Gastrocnemius medialis (tissue), 4 donors: ENCODE measurements around the gene STK11IP. TPM values are rescaled to one million over a fixed set of nuclear protein-coding genes. Genes with fewer than 3 reads are reported as not detected.

Source experiments
- ATAC-seq, 2 donors: fragments of 150-250 bp; one replicate each; pipeline ENCODE4 v1.9.1; 2016
- DNase-seq, 2 donors: peaks; one replicate each; pipeline ENCODE4 v3.0.0-alpha.2; 2019
- H3K27ac ChIP-seq, 4 donors: fragments of 200-600 bp; sonication (generic); 1 replicate in 1 of 4; 2 replicates in 3 of 4; pipeline ENCODE4 v1.5.1; 2016 to 2018; ENCODE audit warnings: mild to moderate bottlenecking in 2 of 4, moderate library complexity in 1 of 4
- H3K27me3 ChIP-seq, 3 donors: fragments of 200-600 bp; sonication (generic) in 2 of 3; 1 replicate in 1 of 3; 2 replicates in 2 of 3; pipeline versions ENCODE4 v1.5.1 to v1.6.0; 2016 to 2019; ENCODE audit warnings: mild to moderate bottlenecking in 1 of 3, moderate library complexity in 1 of 3
- H3K36me3 ChIP-seq, 2 donors: fragments of 200-600 bp; sonication (generic) in 1 of 2; one replicate each; pipeline ENCODE4 v1.5.1; 2017 to 2018
- H3K4me1 ChIP-seq, 2 donors: fragments of 200-600 bp; sonication (generic) in 1 of 2; one replicate each; pipeline ENCODE4 v1.5.1; 2016 to 2017; ENCODE audit warnings: mild to moderate bottlenecking in 2 of 2
- H3K4me3 ChIP-seq, 4 donors: fragments of 200-600 bp; sonication (generic) in 3 of 4; 1 replicate in 1 of 4; 2 replicates in 3 of 4; pipeline ENCODE4 v1.5.1; 2016 to 2019; ENCODE audit warnings: mild to moderate bottlenecking in 2 of 4
- H3K9me3 ChIP-seq, 3 donors: fragments of 200-600 bp; sonication (generic) in 2 of 3; 1 replicate in 1 of 3; 2 replicates in 2 of 3; pipeline ENCODE4 v1.5.1; 2016 to 2019
- POLR2A ChIP-seq, 2 donors: fragments of 450-650 bp; IDR thresholded peaks; one replicate each; pipeline ENCODE4 v1.6.1; 2017; ENCODE audit warnings: antibody characterized with exemption in 2 of 2, mild to moderate bottlenecking in 2 of 2, moderate library complexity in 2 of 2
- in situ Hi-C, 4 donors: fragments of 200-750 bp; cut with MboI; loops; one replicate each; pipeline versions ENCODE4 v1.15.0 to v1.8.0; 2017; ENCODE audit warnings: low sequenced_read_pairs in 4 of 4
- intact Hi-C: fragments of 100-400 bp; cut with DNase I; formaldehyde crosslinking; loops from one replicate; pipeline ENCODE4 v1.15.1; 2023; ENCODE audit warnings: low total_unique reads
- total RNA-seq, 4 donors: library from RNA; depleted of rRNA; stranded (reverse); fragments of >200 nt; gene quantifications; one replicate each; pipeline versions ENCODE4 v1.1.0 to v1.2.3, GENCODE V29; 2016
- TF ChIP-seq, protein P1 (sequence below), 5 experiments: fragments of 450-650 bp in 3 of 5; fragments of 200-600 bp in 2 of 5; sonication (generic) in 2 of 5; IDR thresholded peaks in 4 of 5; conservative IDR thresholded peaks in 1 of 5; 1 replicate in 4 of 5; 2 replicates in 1 of 5; pipeline ENCODE4 v1.5.1; 2016 to 2019; ENCODE audit warnings: antibody characterized with exemption in 5 of 5, mild to moderate bottlenecking in 3 of 5, moderate library complexity in 3 of 5

STK11IP gene
- total RNA-seq, 4 donors from 2014 or later = 5.4 to 7.5 (median 6.5) TPM

DNA sequence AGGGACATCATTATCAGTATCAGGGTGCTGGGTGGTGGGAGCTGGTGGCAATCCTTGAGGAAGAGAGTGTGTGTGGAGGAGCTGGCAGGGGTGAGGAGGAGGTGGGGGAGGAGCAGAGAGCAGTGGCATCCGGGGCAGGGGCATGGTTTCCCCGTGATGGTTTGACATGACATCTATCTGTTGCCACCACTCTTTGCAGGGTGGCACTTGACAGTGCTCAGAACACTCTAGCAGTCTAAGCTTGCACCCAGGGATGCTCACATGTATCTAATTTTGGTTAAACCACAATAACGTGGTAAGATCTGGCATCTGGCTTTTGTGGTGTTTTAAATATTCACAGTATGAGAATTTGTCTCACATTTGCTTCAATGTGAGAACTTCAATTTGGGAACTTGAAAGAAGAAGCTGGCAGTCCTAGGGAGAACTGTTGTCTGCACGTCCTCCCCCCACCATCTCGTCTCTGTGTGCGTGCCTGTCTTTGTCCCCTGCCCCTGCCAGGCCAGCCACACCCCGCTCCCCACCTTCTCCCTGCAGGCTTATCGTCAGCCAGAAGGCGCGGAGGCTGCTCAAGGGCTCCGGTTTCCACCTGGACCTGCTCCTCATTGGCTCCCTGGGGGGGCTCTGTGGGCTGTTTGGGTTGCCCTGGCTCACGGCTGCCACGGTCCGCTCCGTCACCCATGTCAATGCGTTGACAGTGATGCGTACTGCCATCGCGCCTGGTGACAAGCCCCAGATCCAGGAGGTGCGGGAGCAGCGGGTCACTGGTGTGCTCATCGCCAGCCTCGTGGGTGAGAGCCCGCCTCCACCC, 41.5 kb downstream of the STK11IP start:
- Histone ChIP-seq H3K36me3 (no peaks in the 10 kb centered on the region), H3K27me3 (no peaks in the 10 kb centered on the region), H3K4me3 (no peak overlapping the region), H3K9me3 (no peaks in the 10 kb centered on the region), H3K27ac (no peak overlapping the region), H3K4me1 (peaks cover 7 to 20% of the 10 kb centered on the region in 2 donors)
- in situ Hi-C loops = no loop called here
- DNase-seq (no peak), ATAC-seq (no peak)
- TF ChIP-seq POLR2A (IDR thresholded peaks at IDR 0.05) = no peak
- TF ChIP-seq, protein P1, sequence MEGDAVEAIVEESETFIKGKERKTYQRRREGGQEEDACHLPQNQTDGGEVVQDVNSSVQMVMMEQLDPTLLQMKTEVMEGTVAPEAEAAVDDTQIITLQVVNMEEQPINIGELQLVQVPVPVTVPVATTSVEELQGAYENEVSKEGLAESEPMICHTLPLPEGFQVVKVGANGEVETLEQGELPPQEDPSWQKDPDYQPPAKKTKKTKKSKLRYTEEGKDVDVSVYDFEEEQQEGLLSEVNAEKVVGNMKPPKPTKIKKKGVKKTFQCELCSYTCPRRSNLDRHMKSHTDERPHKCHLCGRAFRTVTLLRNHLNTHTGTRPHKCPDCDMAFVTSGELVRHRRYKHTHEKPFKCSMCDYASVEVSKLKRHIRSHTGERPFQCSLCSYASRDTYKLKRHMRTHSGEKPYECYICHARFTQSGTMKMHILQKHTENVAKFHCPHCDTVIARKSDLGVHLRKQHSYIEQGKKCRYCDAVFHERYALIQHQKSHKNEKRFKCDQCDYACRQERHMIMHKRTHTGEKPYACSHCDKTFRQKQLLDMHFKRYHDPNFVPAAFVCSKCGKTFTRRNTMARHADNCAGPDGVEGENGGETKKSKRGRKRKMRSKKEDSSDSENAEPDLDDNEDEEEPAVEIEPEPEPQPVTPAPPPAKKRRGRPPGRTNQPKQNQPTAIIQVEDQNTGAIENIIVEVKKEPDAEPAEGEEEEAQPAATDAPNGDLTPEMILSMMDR (IDR thresholded peaks at IDR 0.05 in 4 of 5, conservative IDR thresholded peaks at IDR 0.05 in 1 of 5) = no peak
- intact Hi-C loops = no loop called here

- H3K36me3 ChIP-seq = no peaks in the 10 kb centered on the region
- H3K9me3 ChIP-seq = no peaks in the 10 kb centered on the region
- ATAC-seq = no peak
- in situ Hi-C loops = loop anchor here in 1 of 4 donors (10.0 kb wide), 1 partner anchor 107 kb away; no protein-coding TSS in a partner anchor
- TF ChIP-seq, protein P1 (IDR thresholded peaks at IDR 0.05 in 4 of 5, conservative IDR thresholded peaks at IDR 0.05 in 1 of 5) = no peak
- no peak for TF ChIP-seq POLR2A (IDR thresholded peaks at IDR 0.05)
- H3K4me3 ChIP-seq = no peak overlapping the region
- intact Hi-C loops = loop anchor here (1.0 to 5.0 kb wide), 5 partner anchors 44 to 239 kb away; partner anchors contain the start of genes OBSL1 and STK11IP
- H3K4me1 ChIP-seq = peaks cover 27 to 40% of the 10 kb centered on the region in 2 donors
- no peak for DNase-seq
- H3K27ac ChIP-seq = no peak overlapping the region
- H3K27me3 ChIP-seq = no peaks in the 10 kb centered on the region
Observed at GRCh38 chr2:219641390-219642068, 43.9 kb downstream of the STK11IP start.

DNA sequence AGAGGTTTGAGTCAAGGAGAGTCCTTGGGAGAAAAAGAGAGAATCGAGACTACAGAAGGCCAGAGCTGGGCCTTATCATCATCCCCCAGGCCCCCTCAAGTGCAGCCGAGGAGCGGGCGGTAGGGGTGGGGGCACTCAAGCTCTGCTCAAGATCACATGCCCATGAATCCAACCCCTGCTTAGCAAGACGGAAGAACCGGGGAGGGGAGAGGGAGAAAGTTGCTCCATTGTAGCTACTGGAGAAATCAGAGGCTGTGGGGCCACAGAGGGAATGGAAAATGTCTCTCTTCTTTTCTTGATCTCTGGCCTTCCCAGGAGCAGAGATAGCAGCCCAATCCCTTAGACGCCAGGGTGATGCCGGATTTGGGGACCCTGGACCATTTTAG, 44.4 kb downstream of the STK11IP start:
- intact Hi-C loops (loop anchor here (1.0 to 5.0 kb wide), 5 partner anchors 45 to 240 kb away; partner anchors contain the start of genes OBSL1 and STK11IP), in situ Hi-C loops (loop anchor here in 1 of 4 donors (10.0 kb wide), 1 partner anchor 107 kb away; no protein-coding TSS in a partner anchor)
- H3K36me3 ChIP-seq = no peaks in the 10 kb centered on the region
- DNase-seq (no peak), ATAC-seq (no peak)
- H3K4me3 ChIP-seq = no peak overlapping the region
- no peaks in the 10 kb centered on the region for H3K27me3 ChIP-seq
- TF ChIP-seq POLR2A (IDR thresholded peaks at IDR 0.05) = no peak
- TF ChIP-seq, protein P1 (IDR thresholded peaks at IDR 0.05 in 4 of 5, conservative IDR thresholded peaks at IDR 0.05 in 1 of 5) = no peak
- no peak overlapping the region for H3K27ac ChIP-seq
- H3K4me1 ChIP-seq = peaks cover 27 to 40% of the 10 kb centered on the region in 2 donors
- no peaks in the 10 kb centered on the region for H3K9me3 ChIP-seq

DNA sequence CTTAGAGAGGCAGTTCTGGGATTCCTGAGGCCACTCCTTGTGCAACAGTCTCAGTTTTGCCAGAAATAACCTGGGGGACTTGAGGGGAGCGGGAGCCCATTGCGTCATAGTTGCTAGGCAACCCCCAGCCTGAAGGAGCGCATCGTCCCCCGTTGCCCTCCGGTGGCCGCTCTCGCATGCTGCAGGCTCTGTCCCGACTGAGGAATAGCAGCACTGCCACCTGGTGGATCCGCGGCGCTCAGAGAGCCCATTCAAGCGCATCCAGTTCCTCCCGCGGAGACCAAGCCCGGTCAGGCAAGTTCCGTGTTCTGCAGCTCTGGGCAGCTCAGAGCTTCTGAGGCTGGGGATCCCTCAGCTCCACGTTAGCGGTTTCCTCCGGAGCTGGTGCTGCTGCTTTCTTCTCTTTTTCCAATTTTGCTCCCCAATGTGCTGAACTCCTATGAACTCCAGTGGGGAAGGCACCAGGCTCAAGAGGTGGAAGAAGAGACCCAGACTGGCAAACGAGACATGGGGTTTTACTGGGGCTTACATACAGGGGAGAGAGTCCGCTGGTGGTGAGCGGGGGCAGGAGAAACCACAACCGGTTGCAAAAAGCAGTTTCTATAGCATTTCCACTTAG, 44.9 kb downstream of the STK11IP start:
- DNase-seq (peak; percentile 92 to 94), ATAC-seq (peak; percentile 84 to 86)
- intact Hi-C loops (loop anchor here (1.0 to 5.0 kb wide), 5 partner anchors 45 to 240 kb away; partner anchors contain the start of genes OBSL1 and STK11IP), in situ Hi-C loops (loop anchor here in 1 of 4 donors (10.0 kb wide), 1 partner anchor 108 kb away; no protein-coding TSS in a partner anchor)
- Histone ChIP-seq H3K4me1 (peaks cover 27 to 40% of the 10 kb centered on the region in 2 donors), H3K4me3 (no peak overlapping the region), H3K36me3 (no peaks in the 10 kb centered on the region), H3K9me3 (no peaks in the 10 kb centered on the region), H3K27me3 (no peaks in the 10 kb centered on the region), H3K27ac (no peak overlapping the region)
- TF ChIP-seq, protein P1 (IDR thresholded peaks at IDR 0.05 in 4 of 5, conservative IDR thresholded peaks at IDR 0.05 in 1 of 5) = peak; percentile 96 to 100 (median 99)
- no peak for TF ChIP-seq POLR2A (IDR thresholded peaks at IDR 0.05)
